ENCODE data around the gene PYGB.

Gene PYGB

DNA sequence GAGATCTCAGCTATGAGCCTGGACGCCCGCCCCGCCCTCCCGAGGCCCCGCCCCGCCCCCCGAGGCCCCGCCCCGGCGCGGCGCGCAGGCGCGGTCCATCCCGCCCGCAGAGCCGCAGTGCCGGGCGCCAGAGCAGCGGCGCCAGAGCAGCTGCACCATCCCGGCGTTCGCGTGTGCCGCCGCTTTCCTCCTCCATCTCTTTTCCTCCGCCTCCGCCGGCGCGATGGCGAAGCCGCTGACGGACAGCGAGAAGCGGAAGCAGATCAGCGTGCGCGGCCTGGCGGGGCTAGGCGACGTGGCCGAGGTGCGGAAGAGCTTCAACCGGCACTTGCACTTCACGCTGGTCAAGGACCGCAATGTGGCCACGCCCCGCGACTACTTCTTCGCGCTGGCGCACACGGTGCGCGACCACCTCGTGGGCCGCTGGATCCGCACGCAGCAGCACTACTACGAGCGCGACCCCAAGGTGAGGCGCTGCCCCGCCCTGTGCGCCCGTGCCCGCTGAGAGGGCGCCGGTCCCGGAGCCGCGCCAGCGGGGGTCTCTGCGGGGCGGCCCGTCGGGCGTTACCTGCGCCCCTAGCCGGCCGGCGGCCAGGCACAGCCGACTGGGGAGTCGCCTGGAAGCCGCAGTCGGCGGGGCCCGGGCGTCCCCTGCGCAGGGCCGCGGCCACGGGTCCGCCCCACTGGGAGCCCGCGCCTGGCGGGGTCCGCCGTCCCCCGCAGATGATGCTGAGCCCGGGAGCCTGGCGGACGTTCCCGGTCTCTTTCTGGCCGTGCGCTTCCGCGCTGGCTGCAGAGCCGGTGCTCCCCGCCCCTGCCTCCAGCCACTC lies at the start of gene PYGB:
Gene PYGB, plus strand, starts transcription at position 130 of the 830 bp plus-strand sequence. Its CDS starts 94 bp downstream, at position 224.
- peak; percentile 82 for DNase-seq (ENCODE audit: low spot score)

DNA sequence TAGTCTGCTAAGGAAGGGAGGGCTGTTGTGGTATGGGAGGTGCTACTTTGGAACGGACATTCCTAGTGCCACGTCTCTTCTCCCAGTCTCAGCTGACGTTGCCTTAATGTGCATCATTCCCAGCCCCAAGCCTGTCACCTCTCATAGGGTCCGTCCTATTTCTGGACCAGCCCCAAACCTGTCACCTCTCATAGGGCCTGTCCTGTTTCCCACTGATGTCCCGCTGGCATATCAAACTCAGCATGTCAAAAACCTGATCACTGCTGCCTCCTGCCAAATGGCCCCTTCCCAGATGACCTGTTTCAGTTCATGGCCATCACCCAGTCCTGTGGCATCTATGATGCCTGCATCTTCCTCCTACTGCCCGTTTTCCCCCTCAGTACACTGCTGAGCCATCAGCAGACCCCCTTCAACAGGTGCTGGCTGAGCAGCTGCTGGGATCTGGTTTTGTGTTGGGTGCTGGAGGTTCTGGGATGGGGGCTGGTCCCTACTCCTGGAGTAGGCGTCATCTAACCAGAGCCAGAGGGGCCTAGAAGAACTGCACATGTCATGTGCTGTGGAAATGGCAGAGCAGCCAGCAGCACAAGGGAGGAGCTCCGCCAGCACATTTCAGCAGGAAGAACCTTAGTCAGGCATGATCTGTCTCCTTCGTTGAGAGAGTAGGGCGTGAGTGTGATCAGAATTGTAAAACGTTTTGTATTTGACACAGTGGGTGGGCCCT lies 49.1 kb upstream of the PYGB start:
- DNase-seq (ENCODE audit: low spot score): no peak

DNA sequence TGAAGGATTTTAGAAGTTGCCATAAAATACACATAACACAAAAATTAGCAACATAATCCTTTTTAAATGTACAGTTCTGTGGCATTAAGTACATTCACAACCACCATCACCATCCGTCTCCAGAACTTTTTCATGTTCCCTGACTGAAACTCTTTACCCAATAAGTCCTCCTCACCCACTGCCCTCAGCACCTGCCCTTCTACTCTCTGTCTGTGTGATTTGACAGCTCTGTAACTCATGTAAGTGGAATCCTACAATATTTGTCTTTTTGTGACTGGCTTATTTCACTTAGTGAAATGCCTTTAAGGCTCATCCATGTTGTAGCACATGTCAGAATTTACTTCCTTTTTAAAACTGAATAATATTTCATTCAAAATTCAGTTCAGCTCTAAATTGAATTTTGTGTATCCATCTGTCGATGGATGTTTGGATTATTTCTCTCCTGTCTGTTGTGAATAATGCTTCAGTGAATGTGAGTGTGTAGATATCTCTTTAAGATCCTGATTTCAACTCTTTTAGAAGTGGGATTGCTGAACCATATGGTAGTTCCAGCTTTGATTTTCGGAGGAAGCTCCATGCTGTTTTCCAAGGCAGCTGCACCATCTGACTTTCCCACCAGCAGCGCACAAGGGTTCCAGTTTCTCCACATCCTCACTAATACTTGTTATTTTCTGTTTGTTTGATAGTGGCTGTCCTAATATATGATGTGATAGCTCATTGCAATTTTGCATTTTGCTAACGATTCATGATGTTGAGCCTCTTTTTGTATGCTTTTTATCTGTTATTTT lies 48.2 kb upstream of the PYGB start:
- DNase-seq (ENCODE audit: low spot score): no peak

DNA sequence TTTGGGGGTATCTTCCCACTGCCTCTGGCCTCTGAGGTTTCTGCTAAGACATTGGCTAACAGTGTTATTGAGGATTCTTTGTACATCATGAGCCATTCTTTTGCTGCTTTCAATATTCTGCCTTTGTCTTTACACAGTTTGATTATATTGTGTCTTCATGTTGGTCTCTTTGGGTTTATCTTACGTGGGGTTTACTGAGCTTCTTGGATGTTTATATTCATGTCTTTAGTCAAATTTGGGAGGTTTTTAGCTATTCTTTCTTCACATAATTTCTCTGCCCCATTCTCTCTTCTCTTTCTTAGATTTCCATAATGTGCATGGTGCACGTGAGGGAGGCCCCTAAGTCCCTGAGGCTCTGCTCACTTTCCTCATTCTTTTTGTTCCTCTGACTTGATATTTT lies 44.8 kb upstream of the PYGB start:
- DNase-seq (ENCODE audit: low spot score): no peak

DNA sequence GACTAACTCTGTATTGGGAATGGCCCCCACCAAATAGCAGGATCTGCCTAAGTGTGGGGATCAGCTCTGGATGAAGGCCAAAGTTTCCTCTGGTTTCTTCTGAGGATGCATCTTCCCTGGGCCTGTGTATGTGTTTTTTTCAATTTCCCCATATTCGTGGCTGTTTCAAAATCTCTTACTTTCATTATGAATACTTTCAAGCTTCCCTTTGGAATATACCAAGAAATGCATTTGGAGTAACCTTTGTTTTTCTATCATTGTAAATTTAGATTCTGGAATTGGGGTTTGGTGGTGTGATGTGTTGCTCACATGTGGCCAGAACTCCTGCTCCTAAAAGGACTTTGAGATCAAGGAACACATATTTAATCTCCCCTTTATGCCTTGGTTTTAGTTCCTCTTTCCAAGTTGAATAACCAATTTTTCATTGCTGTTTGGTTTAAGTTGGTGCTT lies 44.0 kb upstream of the PYGB start:
- DNase-seq (ENCODE audit: low spot score): peak; percentile 30

DNA sequence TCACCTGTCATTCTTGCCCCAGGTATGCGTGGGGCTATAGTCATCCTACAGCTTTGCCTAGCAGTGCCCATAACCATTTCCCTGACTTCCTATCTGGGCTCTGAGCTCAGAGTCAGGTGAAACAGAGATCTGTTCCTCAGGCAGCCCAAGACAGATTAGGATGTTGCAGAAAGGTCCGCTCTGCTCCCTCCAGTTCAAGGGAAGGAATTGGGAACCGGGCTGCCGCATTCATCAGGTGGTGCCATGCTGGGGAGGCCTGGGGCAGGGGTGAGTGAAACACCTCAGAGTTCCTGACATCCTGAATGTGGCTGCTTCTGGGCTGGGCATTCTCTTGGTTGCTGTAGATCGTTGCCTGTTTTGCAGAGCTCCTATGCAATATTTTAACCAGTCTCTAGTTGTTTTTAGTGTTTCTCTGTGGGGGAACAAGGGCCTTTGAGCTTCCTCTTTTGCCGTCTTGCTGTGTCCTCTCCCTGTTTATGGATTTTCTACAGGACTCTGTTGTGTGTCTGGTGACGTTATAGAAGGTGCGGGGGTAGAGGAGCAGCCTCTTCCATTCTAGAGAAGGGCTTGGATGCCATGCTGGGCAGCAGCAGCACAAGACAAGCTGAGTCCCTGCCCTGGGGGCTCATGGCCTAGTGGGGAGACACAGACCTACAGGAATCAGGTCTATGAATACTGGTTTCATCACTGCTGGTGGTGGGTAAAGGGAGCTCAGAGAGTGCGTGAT lies 43.2 kb upstream of the PYGB start:
- DNase-seq (ENCODE audit: low spot score): no peak

DNA sequence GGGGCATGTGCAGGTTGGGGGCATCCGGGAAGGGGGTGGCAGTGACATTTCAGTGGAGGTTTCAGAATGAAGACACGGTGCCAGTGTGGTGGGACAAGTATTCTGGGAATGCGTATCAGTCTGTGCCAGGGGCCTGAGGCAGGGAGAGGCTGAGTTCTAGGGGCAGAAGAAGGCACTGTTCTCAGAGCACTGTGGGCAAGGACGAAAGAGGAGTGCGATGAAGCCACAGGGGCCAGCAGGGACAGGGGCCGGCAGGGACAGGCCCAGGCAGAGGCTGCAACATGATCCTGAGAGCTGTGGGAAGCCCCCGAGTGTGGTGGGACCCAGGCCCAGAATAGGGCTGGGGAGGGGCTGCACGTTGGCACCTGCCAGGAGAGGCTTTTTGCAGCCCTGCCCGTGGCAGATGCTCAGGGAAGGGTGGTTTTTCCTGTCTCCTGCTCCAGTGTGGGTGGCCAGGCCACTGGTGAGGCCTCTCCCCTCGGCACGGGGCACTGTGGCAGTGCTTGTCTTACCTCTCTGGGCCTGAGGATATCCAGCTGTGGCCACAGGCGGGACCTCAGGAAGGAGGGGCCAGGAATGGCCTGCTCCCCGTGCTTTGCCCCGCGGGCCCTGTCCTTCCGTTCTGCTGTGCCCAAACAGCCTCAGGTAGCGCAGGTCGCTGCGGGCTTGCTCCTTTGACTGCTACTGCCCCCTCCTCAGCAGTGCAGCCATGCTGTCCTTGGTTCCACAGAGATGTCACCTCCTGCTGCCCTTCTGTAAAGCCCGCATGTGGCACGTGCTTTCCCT lies 42.4 kb upstream of the PYGB start:
- DNase-seq (ENCODE audit: low spot score): no peak

DNA sequence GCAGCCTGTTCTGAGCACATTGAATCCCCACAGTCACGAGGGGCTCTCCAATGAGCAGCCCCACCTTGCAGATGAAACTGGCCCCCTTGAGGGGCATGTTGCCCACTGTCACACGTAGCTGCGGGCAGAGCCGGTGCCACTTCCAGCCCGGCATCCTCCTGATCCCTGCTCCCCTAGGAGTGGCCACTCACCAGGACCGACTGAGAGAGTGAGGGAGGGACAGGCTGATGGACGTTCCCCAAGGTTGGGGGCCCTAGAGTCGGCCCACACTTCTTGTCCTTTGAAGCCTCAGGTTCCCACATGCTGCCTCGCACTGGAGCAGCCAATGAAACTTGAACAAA lies 41.9 kb upstream of the PYGB start:
- DNase-seq (ENCODE audit: low spot score): no peak

DNA sequence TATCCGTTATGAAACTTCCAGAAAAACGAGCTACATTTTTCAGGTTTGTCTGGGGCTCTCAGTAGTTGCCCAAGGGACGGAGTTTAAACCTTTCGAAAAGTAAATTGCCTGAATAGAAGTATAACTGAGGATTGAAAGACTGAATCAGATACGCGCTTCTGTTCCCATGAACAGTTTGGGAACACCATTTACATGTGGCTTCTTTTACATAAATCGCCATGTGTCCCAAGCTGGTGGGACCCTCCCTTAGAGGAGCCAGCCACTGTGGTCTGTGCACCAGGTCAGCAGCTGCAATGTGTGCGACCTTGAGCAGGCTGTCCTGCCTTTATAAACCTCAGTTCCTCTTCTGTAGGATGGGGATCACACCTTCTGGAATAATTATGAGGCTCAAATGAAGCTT lies 41.3 kb upstream of the PYGB start:
- no peak for DNase-seq (ENCODE audit: low spot score)

DNA sequence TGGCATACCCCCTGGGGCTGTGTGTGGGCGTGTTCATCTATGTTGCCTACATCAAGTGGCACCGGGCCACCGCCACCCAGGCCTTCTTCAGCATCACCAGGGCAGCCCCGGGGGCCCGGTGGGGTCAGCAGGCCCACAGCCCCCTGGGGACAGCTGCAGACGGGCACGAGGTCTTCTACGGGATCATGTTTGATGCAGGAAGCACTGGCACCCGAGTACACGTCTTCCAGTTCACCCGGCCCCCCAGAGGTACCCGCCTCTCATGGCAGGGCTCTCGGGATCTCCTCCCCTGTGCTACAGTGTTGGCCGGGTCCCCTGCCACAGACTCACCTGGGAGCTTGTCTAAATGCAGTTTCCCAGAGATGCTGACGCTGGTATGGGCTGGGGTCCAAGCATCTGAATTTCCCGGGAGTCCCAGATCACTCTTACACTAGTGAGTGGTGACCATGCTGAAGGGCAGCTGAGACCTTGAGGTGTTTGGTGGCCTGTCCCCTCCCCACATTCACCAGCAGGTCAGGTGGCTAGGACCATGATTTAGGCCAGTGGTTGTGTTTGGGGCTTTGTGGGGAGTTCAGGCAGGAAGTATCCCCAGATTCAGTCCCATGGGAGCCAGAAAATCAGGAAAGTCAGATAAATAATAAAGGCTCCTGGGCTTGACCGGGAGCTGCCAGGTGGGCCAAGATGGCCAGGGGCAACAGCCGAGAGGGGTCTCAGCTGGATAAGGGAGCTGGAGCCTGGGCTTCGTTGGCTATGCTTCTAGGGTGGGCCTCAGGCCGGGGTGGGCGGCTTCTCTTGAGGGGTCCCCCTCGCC lies 40.5 kb upstream of the PYGB start:
- no peak for DNase-seq (ENCODE audit: low spot score)

DNA sequence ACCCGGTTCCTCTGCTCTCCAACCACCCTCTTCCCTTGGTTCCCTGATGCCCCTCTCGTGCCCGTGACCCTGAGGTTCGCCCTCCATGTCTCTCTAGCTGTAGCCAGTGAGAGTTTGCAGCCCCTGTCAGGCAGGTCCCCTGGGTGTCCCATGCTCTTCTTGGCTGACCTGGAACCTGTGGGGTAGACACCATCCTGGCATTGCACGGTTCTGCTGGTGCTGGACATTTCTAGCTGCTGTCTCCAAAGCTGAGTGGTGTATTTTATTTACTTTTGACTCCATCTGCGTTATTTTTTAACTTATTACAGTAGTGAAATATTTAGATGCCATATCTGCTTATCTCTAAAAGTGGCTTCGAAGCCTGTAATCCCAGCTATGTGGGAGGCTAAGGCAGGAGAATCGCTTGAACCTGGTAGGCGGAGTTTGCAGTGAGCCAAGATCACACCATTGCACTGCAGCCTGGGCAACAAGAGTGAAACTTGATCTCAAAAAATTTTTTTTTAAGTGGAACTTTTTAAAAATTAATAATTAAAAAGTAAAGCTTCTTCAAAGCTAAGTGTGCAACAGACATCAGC lies 39.8 kb upstream of the PYGB start:
- no peak for DNase-seq (ENCODE audit: low spot score)

DNA sequence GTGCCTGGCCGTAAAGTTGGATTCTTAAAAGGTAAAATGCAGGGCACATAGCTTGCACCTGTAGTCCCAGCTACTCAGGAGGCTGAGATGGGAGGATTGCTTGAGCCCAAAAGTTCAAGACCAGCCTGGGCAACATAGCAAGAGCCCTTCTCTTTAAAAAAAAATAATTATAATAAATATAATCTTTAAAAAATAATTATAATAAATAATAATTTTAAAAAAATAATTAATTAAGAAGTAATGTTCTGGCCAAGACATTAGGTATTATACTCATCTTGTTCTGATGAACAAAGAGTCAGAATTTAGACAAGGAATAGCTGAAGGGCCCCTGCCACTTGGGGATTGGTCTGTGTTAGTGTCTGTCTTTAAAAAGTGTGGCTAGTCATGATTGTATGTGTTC lies 38.5 kb upstream of the PYGB start:
- DNase-seq (ENCODE audit: low spot score): no peak

DNA sequence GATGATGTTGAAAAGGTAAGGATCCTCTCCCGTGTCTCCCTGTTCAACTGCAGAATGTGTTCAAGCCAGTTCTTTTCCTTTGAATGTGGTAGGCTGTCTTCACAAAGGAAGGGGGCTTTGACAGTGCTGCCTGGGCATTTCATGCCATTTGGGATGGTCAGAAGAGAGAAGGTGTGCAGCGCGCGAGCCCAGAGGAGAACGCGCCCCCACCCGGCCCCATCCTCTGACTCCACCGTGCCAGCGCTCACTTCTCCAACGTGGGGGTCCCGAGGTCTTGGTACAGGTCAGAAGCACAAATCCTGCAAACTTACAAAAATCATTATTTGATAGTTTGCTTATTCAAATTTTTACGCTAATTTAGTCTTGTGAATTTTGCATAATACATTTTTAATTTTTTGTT lies 38.0 kb upstream of the PYGB start:
- no peak for DNase-seq (ENCODE audit: low spot score)

DNA sequence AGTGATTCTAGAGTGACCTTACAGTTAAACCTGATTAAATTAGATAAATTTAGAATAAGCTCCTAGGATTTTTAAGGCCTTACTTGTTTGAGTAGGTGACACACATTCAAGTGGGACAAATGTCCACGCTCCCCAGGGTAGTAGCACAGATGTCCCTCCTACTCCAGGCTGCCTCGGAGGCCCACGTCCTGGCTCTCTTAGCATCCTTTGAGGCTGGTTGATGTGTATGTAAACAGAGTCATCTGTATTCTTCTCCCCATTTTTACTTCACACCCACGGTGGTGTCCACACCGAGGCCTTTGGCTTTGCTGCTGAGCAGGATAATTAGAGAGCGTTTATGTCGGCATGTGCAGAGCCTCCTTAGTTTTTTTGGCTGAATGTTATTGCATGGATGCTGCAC lies 36.6 kb upstream of the PYGB start:
- no peak for DNase-seq (ENCODE audit: low spot score)

DNA sequence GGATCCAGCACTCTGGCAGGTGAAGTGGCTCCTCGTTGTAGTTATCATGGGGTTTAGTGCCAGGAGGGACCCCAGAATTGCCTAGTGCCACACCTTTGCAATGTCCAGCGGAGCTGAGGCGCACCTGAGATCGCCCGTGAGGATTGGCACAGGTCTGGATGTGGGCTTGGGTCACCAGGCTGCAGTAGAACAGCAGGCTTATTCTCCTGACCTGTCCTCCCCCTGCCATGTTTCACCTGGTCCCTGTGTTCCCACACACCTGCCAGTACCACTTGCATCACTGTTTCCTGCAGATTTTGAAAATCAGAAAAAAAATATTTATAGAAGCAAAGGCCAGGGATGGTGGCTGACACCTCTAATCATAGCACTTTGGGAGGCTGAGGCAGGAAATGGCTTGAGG lies 35.6 kb upstream of the PYGB start:
- DNase-seq (ENCODE audit: low spot score): no peak

DNA sequence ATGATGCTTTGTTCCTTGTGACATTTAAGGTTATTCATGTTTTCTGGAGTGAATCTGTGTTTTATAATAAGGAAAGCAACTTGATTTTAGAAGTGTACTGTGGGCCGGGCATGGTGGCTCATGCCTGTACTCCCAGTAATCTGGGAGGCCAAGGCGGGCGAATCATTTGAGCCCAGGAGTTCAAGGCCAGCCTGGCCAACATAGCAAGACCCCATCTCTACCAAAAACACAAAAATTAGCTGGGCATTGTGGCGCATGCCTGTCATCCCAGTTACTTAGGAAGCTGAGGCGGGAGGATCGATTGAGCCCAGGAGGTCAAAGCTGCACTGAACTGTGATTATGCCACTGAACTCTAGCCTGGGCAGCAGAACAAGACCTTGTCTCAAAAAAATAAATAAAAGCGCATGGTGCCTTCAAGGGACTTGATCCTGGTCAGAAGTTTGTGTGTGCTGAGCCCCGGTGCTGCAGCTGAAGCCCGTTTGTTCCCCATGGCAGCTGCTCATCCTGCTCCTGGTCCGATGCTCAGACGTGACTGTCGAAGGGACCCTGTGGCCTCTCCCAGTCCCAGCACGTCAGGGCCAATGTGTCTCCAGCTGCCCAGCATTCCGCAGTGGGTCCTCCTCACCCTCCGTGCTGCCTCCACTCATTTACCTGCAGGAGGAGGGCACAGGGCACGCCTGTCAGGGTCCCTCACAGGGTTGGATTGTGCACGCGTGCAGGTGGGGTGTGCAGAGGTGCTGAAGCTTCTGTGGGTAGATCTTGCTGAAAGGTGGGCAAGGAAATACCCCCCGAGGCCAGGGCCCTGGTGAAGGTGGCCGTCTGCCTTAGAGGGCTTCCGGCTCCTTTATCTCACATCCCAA lies 34.1 kb upstream of the PYGB start:
- no peak for DNase-seq (ENCODE audit: low spot score)

DNA sequence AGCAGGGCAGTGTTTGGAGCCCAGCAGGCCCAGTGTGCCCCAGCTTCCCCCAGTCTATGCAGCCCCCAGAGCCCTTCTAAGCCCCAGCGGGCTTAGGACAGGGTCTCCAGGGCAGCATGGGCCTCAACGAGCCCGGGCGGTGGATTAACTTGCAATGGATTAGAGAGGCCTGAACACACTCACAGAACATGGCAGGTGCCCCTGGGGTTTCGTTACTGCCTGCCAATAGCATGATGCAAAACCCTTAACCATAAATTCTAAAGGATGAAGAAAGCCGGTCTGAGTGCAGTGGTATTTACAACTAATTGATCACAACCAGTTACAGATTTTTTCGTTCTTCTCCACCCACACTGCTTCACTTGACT lies 33.5 kb upstream of the PYGB start:
- no peak for DNase-seq (ENCODE audit: low spot score)

DNA sequence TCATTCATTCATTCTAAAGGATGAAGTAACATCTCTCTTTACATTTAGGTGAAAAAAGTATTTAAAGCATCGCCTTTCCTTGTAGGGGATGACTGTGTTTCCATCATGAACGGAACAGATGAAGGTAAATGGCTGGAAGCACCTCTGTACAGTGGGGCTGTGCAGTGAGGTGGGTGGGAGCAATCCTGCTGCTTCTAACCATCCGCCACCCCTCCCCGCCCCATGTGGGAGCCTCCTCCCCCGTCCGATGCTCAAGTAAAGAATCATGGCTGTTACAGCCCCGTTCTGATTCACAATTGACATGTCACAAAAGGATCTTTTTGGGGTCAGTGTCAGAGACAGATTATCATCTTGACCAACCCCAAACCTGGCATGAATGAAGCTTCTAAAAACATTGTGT lies 33.1 kb upstream of the PYGB start:
- DNase-seq (ENCODE audit: low spot score): no peak

DNA sequence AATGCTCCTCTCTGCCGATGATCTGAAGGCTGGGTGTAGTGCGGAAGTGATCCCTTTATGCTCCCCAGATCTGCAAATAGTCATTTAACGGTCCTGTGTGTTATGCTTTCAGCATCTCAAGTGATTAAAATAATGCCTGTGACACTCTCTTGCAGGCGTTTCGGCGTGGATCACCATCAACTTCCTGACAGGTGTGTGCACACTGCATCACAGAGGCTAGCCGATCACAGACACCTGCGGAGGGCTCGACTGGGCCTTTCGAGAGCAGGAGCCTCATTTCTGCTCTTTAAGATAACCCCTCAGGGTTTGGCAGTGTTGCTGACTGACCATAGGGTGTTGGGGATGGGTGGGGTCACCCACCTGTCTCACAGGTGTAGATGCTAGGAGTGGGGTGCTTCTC lies 32.4 kb upstream of the PYGB start:
- DNase-seq (ENCODE audit: low spot score): no peak
